Measurements from ENCODE around the gene ZBTB45. TPM values are rescaled to one million over a fixed set of nuclear protein-coding genes. Genes with fewer than 3 reads are reported as not detected.

The ZBTB45 gene
- total RNA-seq, 1 experiment from 2014 or later = 12.0 TPM

- intact Hi-C loops (cut with micrococcal nuclease) = no loop called here
- CTCF ChIA-PET = interaction anchor here (1.2 kb wide), 2 partner anchors 9 to 44 kb away, joined by 3 read pairs; partner anchors contain the start of gene ZNF324
These were observed 44.5 kb downstream of the ZBTB45 start for GRCh38 chr19:58474997-58475713.

More at GRCh38 chr19:58474997-58475713, 44.5 kb downstream of the ZBTB45 start:
- ChIA-PET POLR2A (interaction anchor here (1.5 kb wide), 1 partner anchor 39 kb away, joined by 4 read pairs; no protein-coding TSS in a partner anchor), RAD21 (ENCODE audit: low non-redundant PET in 1 of 2, low total read pairs in 2 of 2, uncharacterized antibody in 2 of 2, unreplicated experiment in 2 of 2) (no interaction called here)
- H3K4me1 ChIP-seq (ENCODE audit: control insufficient read depth in 1 of 2, insufficient read depth in 2 of 2, low read length in 2 of 2) = peaks cover 13 to 25% of the 10 kb centered on the region in 2 experiments
- no peak overlapping the region for H2AFZ ChIP-seq (ENCODE audit: low read depth, low read length, poor library complexity, severe bottlenecking)
- TF ChIP-seq SP1 (IDR thresholded peaks at IDR 0.05; ENCODE audit: low read depth) (no peak), EGR1 (IDR thresholded peaks at IDR 0.05; ENCODE audit: low read depth) (no peak), ELF1 (IDR thresholded peaks at IDR 0.05; ENCODE audit: borderline replicate concordance, low read depth) (no peak), POLR2A (IDR thresholded peaks at IDR 0.05; ENCODE audit: borderline replicate concordance, extremely low read depth, insufficient read depth, insufficient read length) (peak; percentile 21), ZNF274 (IDR thresholded peaks at IDR 0.05; ENCODE audit: low read depth, low read length) (no peak), FOSL1 (IDR thresholded peaks at IDR 0.05; ENCODE audit: low read depth) (no peak)
- TF ChIP-seq, protein P1, sequence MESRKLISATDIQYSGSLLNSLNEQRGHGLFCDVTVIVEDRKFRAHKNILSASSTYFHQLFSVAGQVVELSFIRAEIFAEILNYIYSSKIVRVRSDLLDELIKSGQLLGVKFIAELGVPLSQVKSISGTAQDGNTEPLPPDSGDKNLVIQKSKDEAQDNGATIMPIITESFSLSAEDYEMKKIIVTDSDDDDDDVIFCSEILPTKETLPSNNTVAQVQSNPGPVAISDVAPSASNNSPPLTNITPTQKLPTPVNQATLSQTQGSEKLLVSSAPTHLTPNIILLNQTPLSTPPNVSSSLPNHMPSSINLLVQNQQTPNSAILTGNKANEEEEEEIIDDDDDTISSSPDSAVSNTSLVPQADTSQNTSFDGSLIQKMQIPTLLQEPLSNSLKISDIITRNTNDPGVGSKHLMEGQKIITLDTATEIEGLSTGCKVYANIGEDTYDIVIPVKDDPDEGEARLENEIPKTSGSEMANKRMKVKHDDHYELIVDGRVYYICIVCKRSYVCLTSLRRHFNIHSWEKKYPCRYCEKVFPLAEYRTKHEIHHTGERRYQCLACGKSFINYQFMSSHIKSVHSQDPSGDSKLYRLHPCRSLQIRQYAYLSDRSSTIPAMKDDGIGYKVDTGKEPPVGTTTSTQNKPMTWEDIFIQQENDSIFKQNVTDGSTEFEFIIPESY (IDR thresholded peaks at IDR 0.05; ENCODE audit: extremely low read depth, insufficient replicate concordance, low read length) = no peak
- no peaks in the 10 kb centered on the region for H3K27me3 ChIP-seq (ENCODE audit: insufficient read depth, low read length)
- H3K79me2 ChIP-seq (ENCODE audit: insufficient read depth, low read length) = no peaks in the 10 kb centered on the region
- peak overlapping the region; percentile 74 for H3K9ac ChIP-seq (ENCODE audit: low read length)
- H3K36me3 ChIP-seq (ENCODE audit: control insufficient read depth in 1 of 2, insufficient read depth in 2 of 2, low read length in 2 of 2) = peaks cover 8 to 9% of the 10 kb centered on the region in 2 experiments; a peak in 3 of 4 replicates
- BruUV-seq (replicated peaks) = TSS peak; percentile 41
- ATAC-seq = peak; percentile 9
- H4K20me1 ChIP-seq (ENCODE audit: insufficient read depth) = no peaks in the 10 kb centered on the region
- DNase-seq (ENCODE audit: low read depth, low spot score) = no peak
- no peaks in the 10 kb centered on the region for H3K9me3 ChIP-seq (ENCODE audit: control insufficient read depth in 1 of 2, insufficient read depth in 1 of 2, low read depth in 1 of 2, low read length in 2 of 2)
- peak overlapping the region; percentile 69 for H3K27ac ChIP-seq (ENCODE audit: low read depth, low read length)
- H3K4me3 ChIP-seq (replicated peaks in 1 of 2; ENCODE audit: low read depth in 1 of 2, low read length in 2 of 2) = peak overlapping the region; percentile 75 to 76
- H3K9me2 ChIP-seq (ENCODE audit: insufficient read depth) = no peaks in the 10 kb centered on the region
- H3K4me2 ChIP-seq (ENCODE audit: low read length) = peak overlapping the region; percentile 99
